Femur (tissue), 1 donor: ENCODE results near the gene MAN1C1.

Experiments
- DNase-seq: peaks from one replicate; pipeline ENCODE4 v3.0.0-alpha.2; 2017

Gene MAN1C1

GRCh38 chr1:25807480-25808390, 191.1 kb downstream of the MAN1C1 start:
- DNase-seq, result no peak

- no peak for DNase-seq
Observed at GRCh38 chr1:25808481-25809244, 192.1 kb downstream of the MAN1C1 start.

DNA sequence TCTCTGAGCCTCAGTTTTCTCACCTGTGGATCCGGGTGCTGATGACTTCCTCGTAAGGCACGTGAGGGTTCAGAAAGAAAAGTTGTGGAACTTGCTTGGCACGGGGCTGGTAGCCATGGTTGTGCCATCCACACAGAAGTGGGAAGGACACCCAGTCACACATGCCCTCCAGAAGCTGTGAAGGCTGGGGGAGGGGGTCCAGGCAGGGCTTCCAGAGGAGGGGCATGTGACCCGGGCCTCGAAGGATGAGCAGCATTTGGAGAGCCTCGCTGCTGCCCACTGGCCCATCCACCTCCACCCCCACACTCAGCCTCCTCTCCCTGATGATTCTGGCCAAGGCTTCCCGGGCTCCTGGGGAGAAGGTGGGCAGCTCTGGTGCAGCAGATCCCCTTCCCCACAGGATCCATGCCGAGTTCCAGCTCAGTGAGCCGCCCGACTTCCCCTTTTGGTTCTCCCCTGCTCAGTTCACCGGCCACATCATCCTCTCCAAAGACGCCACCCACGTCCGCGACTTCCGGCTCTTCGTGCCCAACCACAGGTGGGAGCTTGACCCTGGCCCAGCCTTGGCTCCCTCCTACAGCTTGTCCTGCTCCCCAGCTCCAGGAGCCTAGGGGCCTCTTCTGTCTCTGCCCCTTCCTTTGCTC, 192.8 kb downstream of the MAN1C1 start:
- no peak for DNase-seq

DNA sequence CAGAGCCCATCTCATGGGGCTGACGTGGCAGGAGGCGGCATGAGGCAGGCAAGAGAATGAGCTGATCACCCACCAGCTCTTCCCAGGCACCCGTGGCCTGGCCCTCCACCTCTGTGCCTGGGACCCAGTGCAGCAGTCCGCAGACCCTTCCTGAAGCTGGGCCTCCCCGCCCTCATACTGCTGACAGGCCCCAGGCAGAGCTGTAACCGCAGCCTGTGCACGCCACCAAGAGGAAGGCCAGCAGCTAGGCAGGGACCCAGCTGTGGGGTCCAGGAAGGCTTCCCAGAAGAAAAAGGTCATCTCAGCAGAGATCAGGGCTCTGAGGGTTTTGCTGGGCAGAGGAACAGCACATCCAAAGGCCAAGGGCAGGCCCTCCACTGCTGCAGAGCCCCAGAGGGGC, 193.3 kb downstream of the MAN1C1 start:
- DNase-seq, result no peak

GRCh38 chr1:25810341-25811299, 194.0 kb downstream of the MAN1C1 start:
- DNase-seq, result peak; percentile 80

DNA sequence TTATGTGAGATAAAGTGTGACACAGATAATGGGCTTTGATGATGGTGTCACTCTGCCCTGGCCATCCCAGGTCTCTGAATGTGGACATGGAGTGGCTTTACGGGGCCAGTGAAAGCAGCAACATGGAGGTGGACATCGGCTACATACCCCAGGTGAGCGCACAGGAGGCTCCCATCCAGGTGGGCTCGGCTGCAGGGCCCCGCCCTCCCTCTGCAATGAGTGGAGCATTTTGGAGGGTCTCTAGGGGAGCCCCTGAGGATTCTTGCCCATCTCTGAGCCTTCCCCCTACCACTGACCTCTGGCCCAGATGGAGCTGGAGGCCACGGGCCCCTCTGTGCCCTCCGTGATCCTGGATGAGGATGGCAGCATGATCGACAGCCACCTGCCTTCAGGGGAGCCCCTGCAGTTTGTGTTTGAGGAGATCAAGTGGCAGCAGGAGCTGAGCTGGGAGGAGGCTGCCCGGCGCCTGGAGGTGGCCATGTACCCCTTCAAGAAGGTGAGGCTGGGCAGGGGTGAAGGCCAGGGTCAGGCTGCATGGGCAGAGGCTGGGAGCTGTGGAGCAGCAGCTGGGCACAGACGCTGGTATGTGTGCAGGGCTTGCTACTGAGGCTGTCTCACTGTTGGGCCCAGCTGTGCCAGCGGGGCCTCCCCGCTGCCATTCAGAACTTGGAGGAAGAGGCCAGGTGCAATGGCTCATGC, 194.9 kb downstream of the MAN1C1 start:
- no peak for DNase-seq

GRCh38 chr1:25813071-25813733, 196.6 kb downstream of the MAN1C1 start:
- DNase-seq, result no peak

DNA sequence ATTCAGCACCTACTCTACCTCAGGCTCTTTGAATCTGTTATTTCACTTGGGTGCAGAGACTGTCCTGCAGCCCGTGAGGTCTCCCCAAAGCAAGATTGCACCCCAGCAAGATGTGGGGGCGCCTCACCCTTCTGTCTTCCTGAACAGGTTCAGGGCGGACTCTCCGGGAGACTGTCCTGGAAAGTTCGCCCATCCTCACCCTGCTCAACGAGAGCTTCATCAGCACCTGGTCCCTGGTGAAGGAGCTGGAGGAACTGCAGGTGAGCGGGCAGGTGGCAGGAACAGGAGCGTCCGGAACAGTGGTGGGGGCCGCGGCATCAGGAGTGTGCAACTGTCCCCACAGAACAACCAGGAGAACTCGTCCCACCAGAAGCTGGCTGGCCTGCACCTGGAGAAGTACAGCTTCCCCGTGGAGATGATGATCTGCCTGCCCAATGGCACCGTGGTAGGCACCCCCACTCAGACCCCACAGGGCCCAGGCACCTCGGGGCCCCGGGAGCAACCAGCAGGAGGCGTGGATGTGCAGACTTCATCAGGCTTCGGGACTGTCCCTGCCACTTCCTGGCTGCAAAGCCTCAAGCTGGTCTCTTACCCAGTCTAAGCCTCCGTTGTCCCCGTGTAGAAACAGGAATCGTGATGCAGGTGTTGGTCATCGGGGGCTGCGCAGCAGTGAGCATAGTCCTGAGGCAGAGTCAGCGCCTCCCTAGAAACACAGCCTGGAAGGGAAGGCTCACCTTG, 197.3 kb downstream of the MAN1C1 start:
- DNase-seq, result no peak

- no peak for DNase-seq
Observed at GRCh38 chr1:25814549-25815087, 198.0 kb downstream of the MAN1C1 start.

DNA sequence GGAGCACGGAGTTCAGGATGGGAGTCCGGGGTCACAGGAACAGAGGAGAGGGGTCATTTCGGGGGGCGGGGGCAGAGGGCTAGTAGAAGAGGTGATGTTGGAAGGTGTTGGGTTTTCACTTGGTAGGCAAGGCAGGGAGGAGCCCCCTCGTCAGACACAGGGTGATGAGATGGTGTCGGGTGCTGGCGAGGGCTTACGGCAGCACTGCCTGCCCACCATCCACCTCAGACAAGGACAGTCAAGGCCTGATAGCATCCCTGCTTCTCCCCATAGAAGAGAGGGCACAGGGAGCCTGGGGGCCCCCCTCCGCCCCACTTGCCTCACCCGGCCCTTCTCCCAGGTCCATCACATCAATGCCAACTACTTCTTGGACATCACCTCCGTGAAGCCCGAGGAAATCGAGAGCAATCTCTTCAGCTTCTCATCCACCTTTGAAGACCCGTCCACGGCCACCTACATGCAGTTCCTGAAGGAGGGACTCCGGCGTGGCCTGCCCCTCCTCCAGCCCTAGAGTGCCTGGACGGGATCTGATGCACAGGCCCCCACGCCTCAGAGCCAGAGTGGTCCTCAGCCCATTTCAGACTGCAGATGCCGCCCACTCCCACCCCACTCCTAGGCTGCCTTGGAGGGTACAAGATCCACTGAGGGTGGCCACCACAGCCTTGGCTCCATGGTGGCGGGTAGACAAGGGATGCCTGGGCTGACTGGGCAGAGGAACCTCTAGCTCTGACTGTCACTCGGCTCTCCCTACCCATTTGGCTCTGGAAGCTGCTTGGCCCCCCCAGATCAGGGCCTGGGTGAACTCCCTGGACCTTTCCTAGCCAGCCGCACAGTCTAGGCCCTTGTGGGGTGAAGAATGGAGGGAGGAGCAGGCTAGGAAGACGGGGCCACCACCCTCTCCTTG, 198.9 kb downstream of the MAN1C1 start:
- no peak for DNase-seq

- DNase-seq, result no peak
Observed at GRCh38 chr1:25816112-25816718, 199.6 kb downstream of the MAN1C1 start.

GRCh38 chr1:25817840-25818501, 201.4 kb downstream of the MAN1C1 start:
- no peak for DNase-seq

- no peak for DNase-seq
Observed at GRCh38 chr1:25818569-25818968, 202.0 kb downstream of the MAN1C1 start.

GRCh38 chr1:25819491-25820246, 203.1 kb downstream of the MAN1C1 start, which contains the start of gene MTFR1L:
TSS of gene MTFR1L (plus strand) at chr1:25819954. CDS start at chr1:25823105, 3,151 bp downstream.
- DNase-seq, result peak; percentile 92

DNA sequence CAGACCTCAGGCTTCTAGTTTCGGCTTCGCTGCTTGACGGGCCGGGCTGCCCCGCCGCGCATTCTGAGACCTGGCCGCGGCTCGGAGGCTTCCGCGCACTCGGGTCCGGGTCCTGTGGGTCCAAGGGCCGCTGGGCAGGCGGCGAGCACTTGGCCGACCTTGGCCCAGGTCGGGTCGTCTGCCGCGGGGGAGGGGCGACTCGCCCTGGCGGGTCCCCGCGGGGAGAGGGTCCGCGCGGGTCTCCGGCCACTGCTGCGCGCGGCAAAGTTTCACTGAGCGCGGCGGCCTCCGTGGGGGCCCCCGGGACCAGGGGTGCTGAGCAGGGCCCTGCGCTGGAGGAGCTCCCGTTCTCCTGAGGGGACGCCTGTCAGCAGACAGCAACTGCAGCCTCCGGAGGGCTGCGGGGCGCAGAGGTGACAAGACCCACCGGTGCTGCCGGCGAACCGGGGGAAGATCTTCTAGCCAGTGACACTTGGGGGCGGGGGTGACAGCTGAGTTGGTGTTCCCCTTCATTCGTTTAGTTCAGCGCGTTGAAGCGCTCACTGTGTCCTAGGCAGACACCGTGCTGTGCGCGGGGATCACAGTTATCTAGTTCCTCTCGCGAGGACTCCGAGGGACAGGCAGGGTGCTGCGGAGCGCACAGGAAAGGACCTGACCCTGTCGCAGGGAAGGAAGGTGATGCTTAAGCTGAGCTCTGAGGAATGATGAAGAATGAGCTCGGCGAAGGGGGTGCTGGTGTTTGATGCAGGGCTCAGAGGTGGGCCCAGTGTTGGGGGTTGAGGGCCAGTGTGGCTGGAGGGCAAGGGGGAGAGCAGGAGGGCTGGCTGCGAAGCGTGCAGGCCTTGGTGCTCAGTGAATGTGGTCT, 203.9 kb downstream of the MAN1C1 start:
- DNase-seq, result peak; percentile 68

DNA sequence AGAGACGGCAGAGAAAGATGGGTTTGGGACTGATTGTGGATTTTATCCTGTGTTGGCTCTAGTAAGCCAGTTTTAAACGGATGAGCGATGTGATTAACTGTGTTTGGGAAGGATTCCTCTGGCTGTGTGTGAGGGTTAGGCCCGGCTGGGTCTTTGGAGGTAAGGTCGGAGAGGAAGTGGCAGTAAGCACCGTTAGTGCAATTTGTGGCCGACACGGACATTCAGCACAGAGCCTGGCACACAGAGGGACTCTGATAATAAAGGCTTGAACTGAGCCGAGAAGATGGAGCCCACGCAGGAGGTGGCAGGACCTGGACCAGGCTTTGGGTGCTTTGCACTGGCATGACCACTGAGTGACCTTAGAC, 204.5 kb downstream of the MAN1C1 start:
- no peak for DNase-seq
